NCI-H1417 treated with DMSO at 0.1 percent for 48 hours (cell line): ENCODE measurements around the gene NTN4.
"Not testable (repeated sequence)": the region's sequence is repeated elsewhere in the genome, so short reads cannot be mapped to it uniquely, and the experiment has no call there.

Source experiments
- DNase-seq: peaks from one replicate; lab custom pipeline; 2025; lab: John Stamatoyannopoulos, UW

Gene NTN4

DNA sequence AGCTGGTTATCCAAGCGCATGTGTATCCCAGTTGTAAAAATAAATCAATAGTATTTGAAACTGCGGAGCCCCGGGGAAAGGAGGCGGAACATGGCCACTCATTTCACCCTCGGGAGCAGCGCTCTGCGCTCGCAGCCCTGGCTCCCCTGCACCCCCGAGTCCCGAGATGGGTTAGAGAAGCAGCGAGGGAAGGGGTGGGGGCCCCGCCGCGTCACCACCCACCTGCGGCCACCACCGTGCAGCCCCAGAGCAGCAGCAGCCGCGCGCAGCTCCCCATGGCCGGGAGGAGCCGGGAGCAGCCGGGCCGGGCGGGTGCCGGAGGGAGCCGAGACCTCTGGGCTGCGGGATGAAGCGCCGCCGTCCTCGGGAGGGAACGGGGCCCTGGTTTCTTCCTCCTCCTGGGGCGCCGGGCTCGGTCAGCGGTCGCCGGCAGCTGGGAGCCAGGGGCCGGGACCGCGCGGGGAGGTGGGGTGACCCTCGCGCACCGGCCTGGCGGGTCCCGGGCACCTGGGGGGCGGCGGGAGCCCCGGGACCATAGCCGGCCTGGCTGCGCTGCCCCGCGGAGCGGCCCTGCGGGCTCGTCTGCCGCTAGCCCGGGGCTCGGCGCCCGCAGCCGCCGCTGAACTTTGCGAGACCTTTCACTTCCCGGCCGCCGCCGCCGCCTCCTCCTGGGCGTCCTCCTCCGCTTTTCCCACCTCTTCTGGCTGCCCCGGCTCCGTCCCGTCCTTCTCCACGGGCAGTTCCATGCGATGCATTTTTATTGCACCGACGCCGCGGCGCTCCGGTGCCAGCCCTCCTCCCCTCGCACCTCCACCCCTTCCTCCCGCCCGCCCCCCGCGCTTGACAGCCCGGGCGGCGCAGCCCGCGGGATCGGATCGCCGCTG is at the start of gene NTN4:
Gene NTN4 (minus strand): TSS at position 732 of the 884 bp plus-strand sequence. CDS start 455 bp downstream, at position 277.
- no peak for DNase-seq

DNA sequence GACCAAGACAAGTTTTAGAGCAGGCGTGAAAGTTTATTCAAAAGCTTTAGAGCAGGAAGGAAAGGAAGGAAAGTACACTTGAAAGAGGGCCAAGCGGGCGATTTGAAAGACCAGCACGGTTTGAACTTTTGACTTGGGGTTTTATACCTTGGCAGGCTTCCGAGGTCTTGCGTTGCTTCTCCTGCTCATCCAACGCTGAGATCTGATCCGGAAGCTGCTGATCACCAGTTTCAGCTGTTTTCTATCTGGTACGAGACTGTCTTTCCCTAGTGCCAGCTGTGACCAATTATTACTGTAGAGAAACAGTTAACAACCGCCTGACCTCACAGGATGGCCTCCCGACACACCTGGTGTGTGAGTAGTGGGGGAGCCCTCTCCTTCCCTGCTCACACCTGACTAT is 47.6 kb upstream of the NTN4 start:
- no peak for DNase-seq

DNA sequence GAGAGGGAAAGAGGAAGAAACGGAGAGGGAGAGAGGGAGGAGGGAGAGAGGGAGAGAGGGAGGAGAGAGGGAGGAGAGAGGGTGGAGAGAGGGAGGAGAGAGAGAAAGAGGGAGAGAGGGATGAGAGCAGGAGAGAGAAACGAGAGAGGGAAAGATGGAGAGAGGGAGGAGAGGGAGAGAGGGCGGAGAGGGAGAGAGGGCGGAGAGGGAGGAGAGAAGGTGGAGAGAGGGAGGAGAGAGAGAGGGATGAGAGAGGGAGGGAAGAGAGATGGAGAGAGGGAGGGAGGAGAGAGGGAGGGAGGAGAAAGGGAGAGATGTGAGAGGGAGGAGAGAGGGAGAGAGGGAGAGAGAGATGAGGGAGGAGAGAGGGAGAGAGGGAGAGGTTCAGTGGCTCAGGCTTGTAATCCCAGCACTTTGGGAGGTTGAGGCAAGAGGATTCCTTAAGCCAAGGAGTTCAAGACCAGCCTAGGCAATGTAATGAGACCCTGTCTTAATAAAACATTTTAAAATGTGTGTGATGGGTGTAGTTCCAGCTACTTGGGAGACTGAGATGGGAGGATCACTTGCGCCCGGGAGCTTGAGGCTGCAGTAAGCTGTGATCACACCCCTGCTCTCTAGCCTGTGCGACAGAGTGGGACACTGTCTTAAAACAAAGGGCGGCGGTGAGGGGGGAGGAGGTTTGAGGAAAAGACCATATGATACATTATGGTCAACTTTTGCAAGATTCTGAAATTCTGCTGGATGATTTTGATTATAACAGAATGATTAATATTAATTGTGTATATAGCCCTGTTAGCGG is 46.9 kb upstream of the NTN4 start:
- DNase-seq: no peak

DNA sequence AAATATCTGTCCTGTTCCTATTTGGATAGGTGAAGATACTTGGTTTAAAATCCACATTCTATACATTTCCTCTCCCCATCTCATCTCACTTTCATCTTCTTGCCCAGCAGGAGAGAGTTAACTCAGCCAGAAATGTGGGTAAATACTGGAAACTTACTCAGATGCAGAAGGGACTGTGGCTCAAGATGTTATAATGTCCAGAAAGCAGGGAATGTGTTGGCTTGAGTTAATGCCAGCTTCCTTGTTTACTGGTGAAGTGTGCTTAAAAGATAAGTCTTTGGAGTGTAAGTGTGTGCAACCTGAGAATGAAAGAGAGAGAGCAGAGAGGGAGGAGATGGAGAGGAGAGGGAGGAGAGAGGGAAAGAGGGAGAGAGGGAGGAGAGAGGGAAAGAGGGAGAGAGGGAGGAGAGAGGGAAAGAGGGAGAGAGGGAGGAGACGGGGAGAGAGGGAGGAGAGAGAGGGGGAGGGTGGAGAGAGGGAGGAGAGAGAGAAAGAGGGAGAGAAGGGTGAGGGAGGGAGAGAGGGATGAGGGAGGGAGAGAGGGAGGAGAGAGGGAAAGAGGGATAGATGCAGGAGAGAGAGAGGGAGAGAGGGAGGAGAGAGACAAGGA is 46.2 kb upstream of the NTN4 start:
- DNase-seq: no peak

DNA sequence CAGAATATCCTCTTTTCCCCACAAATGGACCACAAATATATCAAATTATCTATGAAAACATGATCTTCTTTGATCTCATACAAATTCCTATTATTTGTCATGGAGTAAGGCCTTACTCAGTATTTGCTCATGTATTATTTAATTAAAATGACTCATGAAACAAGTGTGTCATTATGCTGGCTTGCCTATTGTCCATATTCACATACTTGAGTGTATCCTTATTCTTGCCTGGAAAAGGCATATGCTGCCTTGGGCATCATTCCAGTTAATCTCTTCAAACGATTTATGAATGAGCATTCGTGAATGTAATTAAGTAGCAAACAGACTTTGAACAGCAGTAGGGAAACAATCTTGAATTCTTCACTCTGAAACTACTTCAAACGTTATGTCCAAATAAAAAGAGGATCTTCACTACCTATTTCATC is 45.6 kb upstream of the NTN4 start:
- peak; percentile 24 for DNase-seq

DNA sequence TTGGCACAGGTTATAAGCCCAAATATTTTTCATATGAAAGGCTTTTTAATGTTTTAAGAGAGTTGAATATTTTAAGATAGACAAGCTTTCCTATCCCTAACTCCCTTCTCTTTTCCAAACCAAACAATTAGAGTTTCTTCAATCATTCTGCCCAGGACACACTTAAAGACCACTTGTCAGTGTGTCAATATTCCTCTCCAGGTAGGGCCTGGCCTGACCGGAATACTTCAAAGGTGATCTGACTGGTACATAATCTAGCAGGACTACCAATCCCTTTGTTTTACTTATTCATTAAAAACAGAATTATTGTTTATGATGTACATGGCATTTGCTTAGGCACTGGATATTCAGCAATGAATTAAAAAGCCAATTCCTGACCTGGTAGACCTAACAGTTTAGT is 44.0 kb upstream of the NTN4 start:
- no peak for DNase-seq

DNA sequence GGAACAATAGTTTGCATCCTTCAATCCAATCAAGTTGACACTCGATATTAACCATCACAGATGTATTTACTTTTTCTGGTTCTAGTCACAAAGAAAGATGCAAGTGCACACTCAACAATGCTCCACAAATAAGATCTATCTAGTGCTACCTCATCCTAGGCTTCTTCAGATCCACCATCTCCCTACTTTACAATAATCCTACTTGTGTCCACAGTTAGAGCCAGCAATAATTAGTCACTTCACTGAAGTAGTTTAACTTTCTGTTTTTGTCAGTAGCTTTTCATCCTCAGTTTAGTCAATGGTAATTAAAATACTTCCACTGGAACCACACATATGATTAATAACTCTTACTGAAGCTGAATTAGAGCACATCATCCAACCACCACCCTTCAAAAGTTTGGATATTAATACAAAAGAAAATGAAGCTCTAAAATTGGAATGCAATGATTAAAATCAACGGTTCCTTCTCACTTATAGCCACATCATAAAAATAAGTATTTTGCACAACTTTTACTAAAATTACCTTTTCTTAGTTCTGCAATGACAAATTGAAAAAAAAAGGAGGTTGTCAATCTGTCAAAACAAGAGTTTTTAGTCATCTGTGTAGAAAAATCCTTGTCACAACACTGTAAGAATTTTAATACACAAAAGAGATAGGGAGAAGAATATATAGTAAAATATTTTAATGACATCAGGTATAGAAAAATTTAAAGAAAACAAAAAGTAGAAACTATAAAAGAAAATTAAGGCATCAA is 39.9 kb upstream of the NTN4 start:
- no peak for DNase-seq

DNA sequence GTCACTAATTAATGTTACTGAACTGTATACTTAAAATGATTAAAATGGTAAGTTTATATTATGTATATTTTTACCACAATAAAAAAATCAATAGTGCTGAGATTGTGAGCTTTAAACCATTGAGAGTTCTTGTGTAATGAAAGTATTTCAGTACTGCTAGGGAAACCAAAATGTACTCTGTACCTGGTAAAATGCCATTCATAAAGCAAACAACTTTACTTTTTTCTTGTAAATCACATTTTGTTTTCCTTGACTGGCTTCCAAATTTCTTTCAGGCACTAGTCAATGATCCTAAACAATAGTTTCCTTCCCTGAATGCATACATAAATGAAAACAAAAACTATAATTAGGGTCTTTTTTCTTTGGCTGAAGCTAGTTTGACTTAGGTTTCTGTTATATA is 38.8 kb upstream of the NTN4 start:
- no peak for DNase-seq

DNA sequence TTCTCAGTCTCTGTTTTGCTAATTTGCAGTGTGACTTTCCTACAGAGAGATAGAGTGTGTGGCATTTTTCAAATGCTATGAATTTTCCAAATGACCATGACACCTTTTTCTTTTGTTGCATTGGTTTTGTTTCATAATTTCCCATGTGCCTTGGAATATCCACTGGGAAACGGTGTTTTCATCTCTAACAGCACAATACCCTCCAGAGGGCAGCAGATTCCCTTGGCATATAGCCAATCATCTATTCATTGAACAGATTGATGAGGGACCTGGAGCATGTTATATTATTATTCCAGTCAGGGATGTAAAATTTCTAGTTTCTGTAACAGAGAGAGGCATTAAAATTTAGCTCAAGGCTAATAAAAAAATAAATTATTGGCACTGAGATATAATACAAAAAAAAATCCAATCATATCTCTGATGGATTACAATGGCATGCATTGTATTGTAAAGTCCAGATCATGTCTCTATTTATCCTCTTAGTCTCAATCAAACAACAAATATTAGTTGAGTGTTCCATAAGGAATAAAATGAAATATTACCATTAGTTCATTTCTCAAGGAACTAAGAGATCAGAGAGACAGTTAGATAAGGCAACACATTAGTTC is 29.6 kb upstream of the NTN4 start:
- peak; percentile 28 for DNase-seq

DNA sequence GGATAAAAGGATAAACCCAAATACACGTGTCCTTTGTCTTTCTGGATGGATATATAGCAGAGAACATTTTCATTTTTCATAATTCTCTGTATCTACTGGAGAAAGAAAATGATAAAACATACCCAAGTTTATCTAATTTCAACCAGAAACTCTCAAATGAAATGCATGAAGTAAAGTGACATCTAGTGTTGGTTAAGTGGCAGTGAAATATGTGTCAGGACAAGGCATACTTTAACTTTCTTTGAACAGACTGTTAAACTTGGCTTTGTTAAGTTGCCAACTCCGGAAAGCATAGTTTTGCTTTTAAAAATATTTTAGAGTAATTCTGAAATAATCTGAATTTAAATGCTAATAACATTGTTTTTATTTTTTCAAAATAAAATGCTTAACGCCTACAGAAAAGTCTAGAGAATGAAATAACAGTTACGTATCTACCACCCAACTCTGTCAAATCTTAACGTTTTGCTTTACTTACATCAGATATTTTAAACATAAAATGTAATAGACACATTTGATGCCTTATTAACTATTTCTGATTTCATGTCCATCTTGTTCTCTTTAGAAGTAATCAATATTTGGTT is 25.2 kb upstream of the NTN4 start:
- peak; percentile 8 for DNase-seq

DNA sequence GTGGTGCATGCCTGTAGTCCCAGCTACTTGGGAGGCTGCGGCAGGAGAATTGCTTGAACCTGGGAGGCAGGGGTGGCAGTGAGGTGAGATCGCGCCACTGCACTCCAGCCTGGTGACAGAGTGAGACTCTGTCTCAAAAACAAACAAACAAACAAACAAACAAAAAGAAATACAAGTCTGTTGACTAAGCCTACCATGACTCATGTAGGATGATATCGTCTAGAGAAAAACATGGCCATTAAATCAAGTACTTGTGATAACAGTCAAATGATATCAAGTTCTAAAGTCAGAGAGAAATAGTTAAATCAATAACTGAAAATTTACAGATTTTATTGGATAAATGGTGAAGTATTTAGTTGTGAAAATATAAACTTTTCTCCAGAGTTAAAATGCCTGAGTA is 21.6 kb upstream of the NTN4 start:
- DNase-seq: not testable (repeated sequence)

DNA sequence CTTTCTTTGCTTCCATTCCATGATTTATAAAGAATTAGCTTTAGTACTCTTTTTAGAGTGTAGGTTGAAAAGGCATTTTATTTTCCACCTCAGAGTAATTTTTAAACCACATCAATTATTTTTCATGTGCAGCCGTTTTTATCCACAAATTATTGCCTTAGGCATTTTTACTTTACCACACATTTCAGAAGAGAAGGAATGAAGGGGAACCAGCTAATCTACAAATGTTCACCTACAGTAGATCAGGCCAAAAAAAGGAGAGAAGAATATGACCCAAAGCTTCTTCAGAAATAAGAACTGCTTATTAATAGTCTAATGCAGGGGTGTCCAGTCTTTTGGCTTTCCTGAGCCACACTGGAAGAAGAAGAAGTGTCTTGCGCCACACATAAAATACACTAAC is 19.8 kb upstream of the NTN4 start:
- DNase-seq: no peak

DNA sequence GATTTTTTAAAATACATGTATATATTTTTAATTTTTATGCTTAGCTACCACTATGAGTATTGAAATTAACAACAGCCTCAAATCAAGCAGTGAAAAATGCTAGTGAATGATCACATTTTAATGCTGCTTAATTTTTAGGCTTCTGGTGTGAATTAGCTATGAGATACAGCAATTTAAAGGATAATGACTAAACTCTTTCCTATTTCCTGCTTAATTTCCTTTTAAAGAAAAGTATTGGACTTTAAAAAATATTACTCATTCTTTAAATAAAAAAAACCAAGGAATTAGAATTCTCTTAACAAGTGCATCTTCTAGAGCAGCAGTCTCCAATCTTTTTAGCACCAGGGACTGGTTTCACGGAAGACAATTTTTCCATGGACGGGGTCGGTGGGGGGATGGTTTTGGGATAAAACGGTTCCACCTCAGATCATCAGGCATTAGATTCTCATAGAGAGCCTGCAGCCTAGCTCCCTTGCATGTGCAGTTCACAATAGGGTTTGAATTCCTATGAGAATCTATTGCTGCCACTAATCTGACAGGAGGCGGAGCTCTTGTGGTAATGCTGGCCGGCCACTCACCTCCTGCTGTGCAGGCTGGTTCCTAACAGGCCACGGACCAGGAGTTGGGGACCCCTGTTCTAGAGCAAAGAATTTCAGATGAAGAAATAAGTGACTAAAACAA is 18.6 kb upstream of the NTN4 start:
- no peak for DNase-seq

DNA sequence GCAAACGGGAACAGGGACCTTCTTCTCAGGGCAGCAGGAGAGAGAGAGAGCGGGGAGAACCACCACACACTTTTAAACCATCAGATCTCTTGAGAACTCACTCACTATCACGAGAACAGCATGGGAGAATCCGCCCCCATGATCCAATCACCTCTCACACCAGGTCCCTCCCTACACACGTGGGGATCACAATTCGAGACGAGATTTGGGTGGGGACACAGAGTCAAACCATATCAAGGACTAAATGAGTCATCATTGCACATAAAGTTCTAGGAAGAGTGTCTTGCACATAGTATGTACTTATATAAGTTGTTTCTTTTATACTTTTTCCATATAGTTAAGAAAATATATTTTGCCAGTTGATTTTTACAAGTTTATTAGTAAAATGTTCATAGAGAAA is 17.6 kb upstream of the NTN4 start:
- DNase-seq: no peak

DNA sequence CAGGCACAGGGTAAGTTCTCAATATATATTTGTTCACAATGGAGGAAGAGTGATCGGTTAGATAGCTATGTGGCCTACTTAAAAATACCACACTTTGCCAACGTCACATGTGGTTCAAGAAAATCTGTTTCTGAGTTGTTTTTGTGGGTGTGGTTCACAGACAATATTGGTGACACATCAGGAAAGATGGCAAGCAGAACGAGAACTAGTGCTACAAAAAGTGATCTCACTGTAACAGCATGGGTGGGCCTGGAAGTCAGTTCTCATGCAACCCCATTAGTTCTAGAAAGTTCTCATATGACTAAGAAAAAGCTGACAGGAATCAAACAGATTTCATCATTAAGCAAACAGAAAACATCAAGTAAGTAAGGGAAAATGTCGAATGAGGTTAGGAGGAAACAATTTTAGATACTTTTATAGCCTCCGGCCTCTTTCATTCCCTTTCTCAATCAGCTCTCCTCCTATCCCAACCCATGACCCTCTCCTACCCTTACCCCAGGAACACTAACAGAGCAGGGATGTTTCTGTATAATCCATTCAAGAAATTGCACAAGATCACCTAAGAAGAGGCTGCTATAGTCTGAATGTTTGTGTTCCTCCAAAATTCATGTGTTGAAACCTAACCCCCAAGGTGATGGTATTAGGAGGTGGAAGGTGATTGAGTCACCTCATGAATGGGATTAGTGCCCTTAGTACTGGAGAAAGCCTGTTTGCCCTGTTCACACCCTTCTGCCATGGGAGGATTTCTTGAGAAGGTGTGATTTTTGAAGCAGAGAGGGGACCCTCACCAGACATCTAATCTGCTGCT is 15.5 kb upstream of the NTN4 start:
- no peak for DNase-seq

DNA sequence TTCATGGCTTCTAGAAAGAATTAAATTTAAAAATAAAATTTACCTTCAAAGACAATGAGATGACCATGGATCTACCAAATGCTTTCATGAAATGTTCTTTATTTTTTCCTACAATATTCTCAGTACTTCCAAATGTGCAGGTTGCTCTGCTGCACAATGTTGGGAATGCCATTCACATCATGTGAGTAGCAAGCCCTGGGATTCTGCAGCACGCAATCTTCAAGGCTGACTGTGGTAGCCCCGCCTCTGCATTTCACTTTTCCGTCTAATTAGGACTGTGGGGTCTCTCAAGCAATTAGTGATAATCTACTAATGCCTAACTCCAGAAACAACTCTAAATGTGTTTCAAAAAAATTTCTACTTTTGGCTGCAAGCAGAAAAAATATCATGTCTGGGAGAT is 13.7 kb upstream of the NTN4 start:
- DNase-seq: no peak

DNA sequence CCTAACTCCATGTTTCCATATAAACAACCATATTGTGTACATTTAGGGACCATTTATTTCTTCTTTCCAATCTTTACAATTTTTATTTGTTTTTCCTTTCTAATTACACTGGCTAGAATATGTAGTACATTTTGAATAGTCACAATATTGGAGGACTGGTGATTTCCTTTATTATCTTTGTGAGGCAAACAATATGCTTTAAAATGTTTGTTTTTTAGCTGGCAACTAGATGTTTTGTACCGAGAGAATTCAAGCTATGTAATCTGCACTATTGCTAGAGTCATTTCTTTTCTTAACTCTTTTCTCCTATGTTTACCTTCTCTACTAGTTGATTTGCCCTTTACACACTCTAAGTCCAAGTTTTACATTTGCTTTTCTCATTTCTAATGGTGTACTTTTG is 13.3 kb upstream of the NTN4 start:
- no peak for DNase-seq

DNA sequence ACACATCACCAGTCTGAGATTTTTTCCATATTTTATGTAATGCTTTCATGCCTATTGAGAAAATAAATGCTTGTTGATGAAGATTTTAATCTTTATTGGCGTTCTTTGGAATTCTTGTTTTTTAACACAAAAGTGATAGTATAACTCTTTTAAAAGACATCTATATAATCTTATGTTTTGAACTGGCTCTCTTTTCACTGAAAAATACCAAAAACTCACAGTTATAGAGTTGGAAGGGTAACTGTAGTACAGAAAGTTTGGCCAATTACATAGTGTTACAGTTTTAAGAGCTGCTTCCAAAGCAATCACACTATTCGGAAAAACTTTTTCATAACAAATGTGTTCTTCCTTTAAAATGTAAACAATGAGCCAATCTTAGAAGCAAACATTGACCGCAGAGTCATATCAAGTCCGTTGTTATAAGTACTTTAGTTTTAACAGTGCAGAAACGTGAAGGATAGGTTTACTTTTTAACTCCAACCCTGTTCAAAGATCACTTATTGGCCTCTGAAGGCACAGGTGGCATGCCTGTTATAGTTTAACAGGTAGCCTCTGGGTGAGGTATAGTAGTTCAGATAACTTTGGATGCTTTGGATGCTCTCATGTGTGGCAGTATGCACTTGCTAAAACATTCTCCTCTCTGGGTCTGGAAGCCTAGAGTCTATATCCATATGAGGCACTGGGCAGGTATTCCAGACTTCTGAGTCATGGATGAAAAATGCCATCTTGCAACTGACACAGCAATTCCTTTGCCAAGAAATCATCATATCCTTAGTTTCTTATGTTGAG is 12.1 kb upstream of the NTN4 start:
- DNase-seq: no peak

DNA sequence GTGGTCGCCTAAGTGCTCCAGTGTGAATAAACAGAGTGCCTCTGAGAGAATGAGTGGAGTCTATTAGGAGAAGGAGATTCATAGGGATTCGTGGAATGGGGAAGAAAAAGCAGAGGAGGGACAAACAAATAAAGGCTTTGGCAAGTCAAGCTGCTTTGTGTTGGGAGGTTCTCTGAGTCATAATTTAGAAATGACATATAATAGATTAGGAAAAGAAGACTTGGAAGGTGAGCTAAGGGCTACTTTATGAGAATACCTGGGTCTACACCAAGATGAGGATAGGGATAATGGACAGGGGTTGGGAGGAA is 6.4 kb upstream of the NTN4 start:
- no peak for DNase-seq
